Upper lobe of left lung (tissue), 6 donors: ENCODE results near the gene PSME4. TPM values are rescaled to one million over a fixed set of nuclear protein-coding genes. Genes with fewer than 3 reads are reported as not detected.

Experiments
- ATAC-seq, 2 donors: fragments of 200-7000 bp; cut with Tn5 transposase; one replicate each; pipeline ENCODE4 v1.9.1; 2022; ENCODE audit warnings: mild to moderate bottlenecking in 2 of 2, moderate library complexity in 2 of 2; ENCODE audit not compliant: low FRiP score in 2 of 2
- DNase-seq, 2 donors: peaks; one replicate each; pipeline ENCODE4 v3.0.0-alpha.2; 2019 to 2020
- H3K27ac ChIP-seq, 4 donors: fragments of 200-600 bp; sonication (generic); one replicate each; pipeline ENCODE4 v1.5.1; 2016 to 2019
- H3K27me3 ChIP-seq, 4 donors: fragments of 200-600 bp; sonication (generic); one replicate each; pipeline ENCODE4 v1.5.1; 2017 to 2019
- H3K36me3 ChIP-seq, 4 donors: fragments of 200-600 bp; sonication (generic); one replicate each; pipeline ENCODE4 v1.5.1; 2016 to 2019
- H3K4me1 ChIP-seq, 4 donors: fragments of 200-600 bp; sonication (generic); one replicate each; pipeline ENCODE4 v1.5.1; 2018 to 2019
- H3K4me3 ChIP-seq, 4 donors: fragments of 200-600 bp; sonication (generic); one replicate each; pipeline ENCODE4 v1.5.1; 2017 to 2019; ENCODE audit warnings: mild to moderate bottlenecking in 2 of 4, moderate library complexity in 1 of 4
- H3K9me3 ChIP-seq, 4 donors: fragments of 200-600 bp; sonication (generic); one replicate each; pipeline ENCODE4 v1.5.1; 2018 to 2019
- CTCF ChIP-seq, 6 experiments: fragments of 450-650 bp in 4 of 6; fragments of 200-600 bp in 2 of 6; sonication (generic) in 2 of 6; IDR thresholded peaks; one replicate each; pipeline ENCODE4 v1.5.1; 2016 to 2019; ENCODE audit warnings: antibody characterized with exemption in 6 of 6
- EP300 ChIP-seq, 4 donors: sonication (generic); formaldehyde crosslinking; IDR thresholded peaks; one replicate each; pipeline ENCODE4 v1.5.1; 2017; ENCODE audit warnings: antibody characterized with exemption in 4 of 4, control low read depth in 2 of 4
- POLR2A ChIP-seq, 4 donors: fragments of 450-650 bp; IDR thresholded peaks; one replicate each; pipeline ENCODE4 v1.5.1; 2016 to 2017; ENCODE audit warnings: antibody characterized with exemption in 4 of 4, mild to moderate bottlenecking in 2 of 4
- POLR2AphosphoS5 ChIP-seq, 2 donors: sonication (generic); formaldehyde crosslinking; IDR thresholded peaks; one replicate each; pipeline ENCODE4 v1.5.1; 2017; ENCODE audit warnings: antibody characterized with exemption in 2 of 2
- WGBS, 2 donors: methylation state at CpG; one replicate each; pipeline ENCODE4 v1.1.5; 2017 to 2018; 5-methylcytosine and 5-hydroxymethylcytosine counted together
- total RNA-seq, 6 donors: library from RNA; depleted of rRNA in 4 of 6; stranded (reverse); fragments of >200 nt in 4 of 6; gene quantifications; one replicate each; pipeline versions ENCODE4 v1.1.0 to v1.2.1, GENCODE V29; 2016 to 2021
- donor health status: DM: no; HTN: no; CAD: no; lungs with moderate emphysema.
- donor health status: DM: no; HTN: yes; CAD: no; lungs with severe emphysema.

The PSME4 gene
- total RNA-seq: 10 to 100 TPM; 39.3 to 80.7 (median 65.1) TPM

- 0 to 2% methylated on average over 19 to 23 of the region's 81 CpGs for WGBS, 2 donors
- Histone ChIP-seq H3K4me3 (peak within 1 kb of the TSS; percentile 67 to 91 (median 83)), H3K9me3 (no peaks in the 10 kb centered on the region), H3K27me3 (no peaks in the 10 kb centered on the region), H3K36me3 (peaks cover 0 to 19% (median 4%) of the 10 kb centered on the region in 4 donors), H3K4me1 (peaks cover 15 to 31% (median 26%) of the 10 kb centered on the region in 4 donors), H3K27ac (peak within 1 kb of the TSS; percentile 88 to 97 (median 97))
- peak; percentile 95 to 100 for DNase-seq
- peak; percentile 92 to 98 for TF ChIP-seq POLR2AphosphoS5 (IDR thresholded peaks at IDR 0.05)
- peak; percentile 85 to 99 (median 90) for TF ChIP-seq POLR2A (IDR thresholded peaks at IDR 0.05)
- TF ChIP-seq EP300 (IDR thresholded peaks at IDR 0.05): peak in 1 of 4 donors; percentile 73
- peak in 1 of 6 experiments; percentile 18 for TF ChIP-seq CTCF (IDR thresholded peaks at IDR 0.05)
- peak; percentile 96 to 98 for ATAC-seq
Measured at GRCh38 chr2:53970724-53971602, at the start of gene PSME4. Gene PSME4, minus strand, starts transcription at chr2:53970993. Its CDS starts 209 bp downstream, at chr2:53970784.

- Histone ChIP-seq H3K9me3 (peaks cover 0 to 4% (median 0%) of the 10 kb centered on the region in 4 donors), H3K4me1 (no peaks in the 10 kb centered on the region), H3K27ac (no peak overlapping the region), H3K36me3 (no peaks in the 10 kb centered on the region), H3K4me3 (no peak overlapping the region), H3K27me3 (no peaks in the 10 kb centered on the region)
- DNase-seq: no peak
- 40 to 42% methylated on average over 1 of the region's 1 CpG for whole genome bisulfite sequencing, 2 donors
- ATAC-seq: peak in 1 of 2 donors; percentile 79
- TF ChIP-seq POLR2AphosphoS5 (IDR thresholded peaks at IDR 0.05) (no peak), CTCF (IDR thresholded peaks at IDR 0.05) (no peak), EP300 (IDR thresholded peaks at IDR 0.05) (no peak), POLR2A (IDR thresholded peaks at IDR 0.05) (no peak)
Measured at GRCh38 chr2:54015798-54016699, 45.3 kb upstream of the PSME4 start.

- no peak overlapping the region for H3K27ac ChIP-seq
- H3K9me3 ChIP-seq: no peaks in the 10 kb centered on the region
- no peaks in the 10 kb centered on the region for H3K27me3 ChIP-seq
- DNase-seq (no peak), ATAC-seq (no peak)
- 62 to 81% methylated on average over 6 of the region's 6 CpGs for WGBS, 2 donors
- H3K4me1 ChIP-seq: no peaks in the 10 kb centered on the region
- no peak overlapping the region for H3K4me3 ChIP-seq
- no peaks in the 10 kb centered on the region for H3K36me3 ChIP-seq
- TF ChIP-seq EP300 (IDR thresholded peaks at IDR 0.05): no peak
- no peak for TF ChIP-seq POLR2A (IDR thresholded peaks at IDR 0.05)
- TF ChIP-seq POLR2AphosphoS5 (IDR thresholded peaks at IDR 0.05): no peak
- TF ChIP-seq CTCF (IDR thresholded peaks at IDR 0.05): no peak
Measured at GRCh38 chr2:54013996-54014395, 43.2 kb upstream of the PSME4 start.

GRCh38 chr2:54012538-54013141, 41.8 kb upstream of the PSME4 start:
- H3K27me3 ChIP-seq: no peaks in the 10 kb centered on the region
- H3K9me3 ChIP-seq: no peaks in the 10 kb centered on the region
- no peaks in the 10 kb centered on the region for H3K4me1 ChIP-seq
- ATAC-seq (no peak), DNase-seq (no peak)
- no peak for TF ChIP-seq CTCF (IDR thresholded peaks at IDR 0.05)
- TF ChIP-seq POLR2AphosphoS5 (IDR thresholded peaks at IDR 0.05): no peak
- no peak for TF ChIP-seq EP300 (IDR thresholded peaks at IDR 0.05)
- no peak overlapping the region for H3K27ac ChIP-seq
- WGBS, 2 donors: 87 to 94% methylated on average over 11 of the region's 11 CpGs
- no peak overlapping the region for H3K4me3 ChIP-seq
- no peaks in the 10 kb centered on the region for H3K36me3 ChIP-seq
